Activated CD8-positive, alpha-beta T cell treated with anti-CD3 and anti-CD28 coated beads for 36 hours (primary cell): Measurements from ENCODE around the gene CYP1B1. TPM values are rescaled to one million over a fixed set of nuclear protein-coding genes. Genes with fewer than 3 reads are reported as not detected.

Source experiments
- ATAC-seq: fragments of 200-7000 bp; cut with Tn5 transposase; one replicate; pipeline ENCODE4 v1.10.0; 2021; ENCODE audit warnings: mild to moderate bottlenecking, moderate library complexity
- CTCF ChIA-PET: fragments of 350-600 bp; sonication (Branson Sonifier 250); formaldehyde crosslinking; loops from one replicate; lab custom pipeline; 2021; ENCODE audit warnings: antibody characterized with exemption; lab: Charles Lee
- POLR2A ChIA-PET: fragments of 350-600 bp; sonication (Branson Sonifier 250); formaldehyde crosslinking; loops from one replicate; lab custom pipeline; 2021; ENCODE audit warnings: antibody characterized with exemption; lab: Charles Lee
- DNase-seq: peaks from one replicate; pipeline ENCODE4 v3.0.0-alpha.2; 2020
- H3K27ac Mint-ChIP-seq: one replicate; pipeline ENCODE4 v1.8.0; 2021; ENCODE audit warnings: mild to moderate bottlenecking, mixed read lengths
- H3K27me3 Mint-ChIP-seq: one replicate; pipeline ENCODE4 v1.8.0; 2021; ENCODE audit warnings: mixed read lengths
- H3K36me3 Mint-ChIP-seq: one replicate; pipeline ENCODE4 v1.8.0; 2021; ENCODE audit warnings: low read depth, mixed read lengths
- H3K4me1 Mint-ChIP-seq: one replicate; pipeline ENCODE4 v1.8.0; 2021; ENCODE audit warnings: low read depth, mixed read lengths
- H3K4me3 Mint-ChIP-seq: one replicate; pipeline ENCODE4 v1.8.0; 2021; ENCODE audit warnings: mild to moderate bottlenecking, moderate library complexity, mixed read lengths
- H3K9me3 Mint-ChIP-seq: one replicate; pipeline ENCODE4 v1.8.0; 2021; ENCODE audit warnings: mixed read lengths
- intact Hi-C: fragments of 100-400 bp; cut with micrococcal nuclease; formaldehyde crosslinking; loops from one replicate; pipeline ENCODE4 v1.10.0; 2022
- total RNA-seq, 2 experiments: library from RNA; stranded (reverse); gene quantifications; one replicate each; pipeline ENCODE4 v1.2.3, GENCODE V29; 2021
- TF ChIP-seq, protein P1 (sequence below): fragments of 200-600 bp; IDR thresholded peaks from one replicate; pipeline ENCODE4 v1.8.0; 2022; ENCODE audit warnings: antibody characterized with exemption, mild to moderate bottlenecking

Gene CYP1B1
- total RNA-seq, 2 experiments from 2014 or later = 2.2 to 3.6 TPM

GRCh38 chr2:38100328-38100727 lies 24.4 kb upstream of the CYP1B1 start:
- intact Hi-C loops = no loop called here
- peaks cover 65% of the 10 kb centered on the region for H3K27me3 Mint-ChIP-seq
- ATAC-seq (no peak), DNase-seq (no peak)
- peaks cover 5% of the 10 kb centered on the region for H3K9me3 Mint-ChIP-seq
- H3K36me3 Mint-ChIP-seq = peaks cover 1% of the 10 kb centered on the region
- H3K4me1 Mint-ChIP-seq = peaks cover 15% of the 10 kb centered on the region
- H3K4me3 Mint-ChIP-seq = no peak overlapping the region
- CTCF ChIA-PET = no interaction called here
- TF ChIP-seq, protein P1, sequence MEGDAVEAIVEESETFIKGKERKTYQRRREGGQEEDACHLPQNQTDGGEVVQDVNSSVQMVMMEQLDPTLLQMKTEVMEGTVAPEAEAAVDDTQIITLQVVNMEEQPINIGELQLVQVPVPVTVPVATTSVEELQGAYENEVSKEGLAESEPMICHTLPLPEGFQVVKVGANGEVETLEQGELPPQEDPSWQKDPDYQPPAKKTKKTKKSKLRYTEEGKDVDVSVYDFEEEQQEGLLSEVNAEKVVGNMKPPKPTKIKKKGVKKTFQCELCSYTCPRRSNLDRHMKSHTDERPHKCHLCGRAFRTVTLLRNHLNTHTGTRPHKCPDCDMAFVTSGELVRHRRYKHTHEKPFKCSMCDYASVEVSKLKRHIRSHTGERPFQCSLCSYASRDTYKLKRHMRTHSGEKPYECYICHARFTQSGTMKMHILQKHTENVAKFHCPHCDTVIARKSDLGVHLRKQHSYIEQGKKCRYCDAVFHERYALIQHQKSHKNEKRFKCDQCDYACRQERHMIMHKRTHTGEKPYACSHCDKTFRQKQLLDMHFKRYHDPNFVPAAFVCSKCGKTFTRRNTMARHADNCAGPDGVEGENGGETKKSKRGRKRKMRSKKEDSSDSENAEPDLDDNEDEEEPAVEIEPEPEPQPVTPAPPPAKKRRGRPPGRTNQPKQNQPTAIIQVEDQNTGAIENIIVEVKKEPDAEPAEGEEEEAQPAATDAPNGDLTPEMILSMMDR = no peak
- POLR2A ChIA-PET = no interaction called here
- H3K27ac Mint-ChIP-seq = no peak overlapping the region

- Mint-ChIP-seq H3K27ac (no peak overlapping the region), H3K9me3 (peaks cover 4% of the 10 kb centered on the region), H3K36me3 (peaks cover 1% of the 10 kb centered on the region), H3K27me3 (peaks cover 66% of the 10 kb centered on the region), H3K4me1 (peaks cover 14% of the 10 kb centered on the region), H3K4me3 (no peak overlapping the region)
- DNase-seq (no peak), ATAC-seq (no peak)
- ChIA-PET CTCF (interaction anchor here (0.7 to 1.0 kb wide), 2 partner anchors 175 to 239 kb away, joined by 4 read pairs; no protein-coding TSS in a partner anchor), POLR2A (no interaction called here)
- TF ChIP-seq, protein P1 = no peak
- intact Hi-C loops = no loop called here
Measured at GRCh38 chr2:38099099-38100028, 23.4 kb upstream of the CYP1B1 start.

DNA sequence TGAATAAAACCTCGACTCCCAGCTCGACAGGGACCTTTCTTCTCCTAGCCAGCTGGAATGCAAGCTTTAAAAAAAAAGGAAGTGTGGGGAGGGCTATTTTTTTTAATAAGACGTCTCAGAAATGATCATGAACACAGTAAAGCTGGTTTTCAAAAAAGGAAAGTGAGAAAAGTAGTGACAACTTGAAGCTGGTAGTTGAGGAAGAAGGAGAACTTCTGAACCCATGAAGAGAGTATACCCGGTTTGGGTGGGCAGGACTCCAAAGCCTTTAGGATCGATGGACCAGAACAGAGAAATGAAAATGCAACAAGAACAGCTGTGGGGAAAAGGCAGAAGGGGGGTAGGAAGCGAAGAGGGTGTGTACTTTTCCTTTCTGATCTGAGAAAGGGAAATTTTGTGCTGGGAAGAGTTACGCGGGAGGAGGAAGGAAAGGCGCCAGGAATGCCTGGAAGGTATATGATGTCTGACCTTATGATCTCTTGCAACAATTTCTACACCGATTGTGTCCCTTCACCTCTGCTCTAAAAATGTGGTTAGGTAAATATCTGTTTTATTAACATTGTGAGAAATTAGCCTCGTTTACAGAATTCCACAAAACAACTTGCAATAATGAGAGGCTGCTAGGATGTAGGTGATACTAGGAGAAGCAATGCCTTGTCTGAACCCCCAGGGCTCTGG lies 22.6 kb upstream of the CYP1B1 start:
- Mint-ChIP-seq H3K27me3 (peaks cover 67% of the 10 kb centered on the region), H3K4me3 (no peak overlapping the region), H3K9me3 (peaks cover 2% of the 10 kb centered on the region), H3K36me3 (peaks cover 1% of the 10 kb centered on the region), H3K27ac (no peak overlapping the region), H3K4me1 (peaks cover 14% of the 10 kb centered on the region)
- no peak for DNase-seq
- no peak for ATAC-seq
- TF ChIP-seq, protein P1 = no peak
- POLR2A ChIA-PET = interaction anchor here (1.6 kb wide), 1 partner anchor 22 kb away, joined by 6 read pairs; no protein-coding TSS in a partner anchor
- CTCF ChIA-PET = interaction anchor here (0.8 to 1.2 kb wide), 3 partner anchors 21 to 176 kb away, joined by 3 to 4 read pairs (median 3); no protein-coding TSS in a partner anchor
- intact Hi-C loops = no loop called here

GRCh38 chr2:38097988-38098385 lies 22.0 kb upstream of the CYP1B1 start:
- Mint-ChIP-seq H3K27me3 (peaks cover 67% of the 10 kb centered on the region), H3K36me3 (no peaks in the 10 kb centered on the region), H3K4me1 (peaks cover 14% of the 10 kb centered on the region), H3K9me3 (no peaks in the 10 kb centered on the region), H3K4me3 (no peak overlapping the region), H3K27ac (no peak overlapping the region)
- TF ChIP-seq, protein P1 = no peak
- POLR2A ChIA-PET = interaction anchor here (0.6 to 1.6 kb wide), 2 partner anchors 21 to 350 kb away, joined by 3 to 6 read pairs; no protein-coding TSS in a partner anchor
- ATAC-seq = no peak
- CTCF ChIA-PET = interaction anchor here (0.8 to 1.2 kb wide), 3 partner anchors 21 to 177 kb away, joined by 3 to 4 read pairs (median 3); no protein-coding TSS in a partner anchor
- DNase-seq = no peak
- intact Hi-C loops = no loop called here
